ENCODE measurements around the gene SH3BGRL.

- no peak for TF ChIP-seq CTCF (IDR thresholded peaks at IDR 0.05)
- TF ChIP-seq POLR2A (IDR thresholded peaks at IDR 0.05) = no peak
- TF ChIP-seq EP300 (IDR thresholded peaks at IDR 0.05) = no peak
These were observed 27.3 kb downstream of the SH3BGRL start for GRCh38 chrX:81229229-81229628.

All from upper lobe of left lung (tissue), 4 donors.